Stomach (tissue), 9 donors: ENCODE results near the gene RHBDD3. TPM values are rescaled to one million over a fixed set of nuclear protein-coding genes. Genes with fewer than 3 reads are reported as not detected.

ENCODE experiments used
- DNase-seq, 2 donors: peaks; one replicate each; pipeline versions ENCODE4 v3.0.0 to v3.0.0-alpha.2; 2013 to 2019
- H3K27ac ChIP-seq, 5 donors: fragments of 200-600 bp in 4 of 5; sonication (generic) in 4 of 5; one replicate each; pipeline ENCODE4 v1.5.1; 2013 to 2019; ENCODE audit warnings: mild to moderate bottlenecking in 1 of 5, moderate library complexity in 1 of 5
- H3K27me3 ChIP-seq, 3 donors: fragments of 200-600 bp; sonication (generic); one replicate each; pipeline ENCODE4 v1.5.1; 2017 to 2019; ENCODE audit warnings: mixed run types in 1 of 3
- H3K36me3 ChIP-seq, 4 donors: fragments of 200-600 bp; sonication (generic); 1 replicate in 3 of 4; 2 replicates in 1 of 4; pipeline ENCODE4 v1.5.1; 2016 to 2019
- H3K4me1 ChIP-seq, 4 donors: fragments of 200-600 bp; sonication (generic); one replicate each; pipeline ENCODE4 v1.5.1; 2016 to 2019
- H3K4me3 ChIP-seq, 4 donors: fragments of 200-600 bp; sonication (generic) in 3 of 4; one replicate each; pipeline ENCODE4 v1.5.1; 2016 to 2019; ENCODE audit warnings: mild to moderate bottlenecking in 1 of 4
- H3K9me3 ChIP-seq, 4 donors: fragments of 200-600 bp; sonication (generic); one replicate each; pipeline ENCODE4 v1.5.1; 2016 to 2019
- CTCF ChIP-seq, 7 experiments: fragments of 450-650 bp in 4 of 7; fragments of 200-600 bp in 3 of 7; sonication (generic) in 3 of 7; IDR thresholded peaks; one replicate each; pipeline ENCODE4 v1.5.1; 2016 to 2019; ENCODE audit warnings: antibody characterized with exemption in 7 of 7, control low read depth in 2 of 7, mild to moderate bottlenecking in 1 of 7
- EP300 ChIP-seq: sonication (generic); formaldehyde crosslinking; IDR thresholded peaks from one replicate; pipeline ENCODE4 v1.6.1; 2017; ENCODE audit warnings: antibody characterized with exemption
- POLR2A ChIP-seq, 4 donors: fragments of 450-650 bp; IDR thresholded peaks; one replicate each; pipeline ENCODE4 v1.6.1; 2016; ENCODE audit warnings: antibody characterized with exemption in 4 of 4, control low read depth in 2 of 4, mild to moderate bottlenecking in 1 of 4, moderate library complexity in 1 of 4
- POLR2AphosphoS5 ChIP-seq, 3 donors: sonication (generic); formaldehyde crosslinking; IDR thresholded peaks; one replicate each; pipeline ENCODE4 v1.6.1; 2016; ENCODE audit warnings: antibody characterized with exemption in 3 of 3
- WGBS, 5 donors: extraction: QIAGEN DNeasy Blood & Tissue Kit in 3 of 5; methylation state at CpG; one replicate each; pipeline versions ENCODE4 v1.1.5 to v1.1.7; 2013 to 2018; 5-methylcytosine and 5-hydroxymethylcytosine counted together
- intact Hi-C: fragments of 100-400 bp; cut with DNase I; formaldehyde crosslinking; loops from one replicate; pipeline ENCODE4 v1.15.1; 2023; ENCODE audit warnings: low total_unique reads
- polyA plus RNA-seq, 3 donors: library from polyadenylated mRNA; stranded (reverse); fragments of 200-250 nt; gene quantifications; one replicate each; pipeline ENCODE4 v1.2.3, GENCODE V29; 2013
- total RNA-seq, 5 donors: library from RNA; depleted of rRNA; stranded (reverse); fragments of >200 nt; gene quantifications; one replicate each; pipeline versions ENCODE4 v1.1.0 to v1.2.3, GENCODE V29; 2014 to 2016
- donor health status: healthy with polysubstance abuse.
- donor health status: Bipolar disorder and iron deficiency.
- donor health status: healthy.

The RHBDD3 gene
- total and polyA plus RNA-seq, 8 donors = 9.8 to 76.5 (median 20.0) TPM

- peak in 1 of 2 donors; percentile 47 for DNase-seq
- intact Hi-C loops = no loop called here
- H3K4me1 ChIP-seq = peaks cover 49 to 60% (median 57%) of the 10 kb centered on the region in 4 donors
- H3K27ac ChIP-seq = no peak overlapping the region
- H3K9me3 ChIP-seq = no peaks in the 10 kb centered on the region
- H3K36me3 ChIP-seq = no peaks in the 10 kb centered on the region
- WGBS, 5 donors = 3 to 6% (median 4%) methylated on average over 32 to 69 of the region's 69 CpGs
- H3K4me3 ChIP-seq = peak overlapping the region; percentile 29 to 49 (median 42)
- peaks cover 15 to 45% (median 40%) of the 10 kb centered on the region in 3 donors for H3K27me3 ChIP-seq
- no peak for TF ChIP-seq EP300
- no peak for TF ChIP-seq POLR2A (IDR thresholded peaks at IDR 0.05)
- TF ChIP-seq CTCF (IDR thresholded peaks at IDR 0.05) = no peak
- TF ChIP-seq POLR2AphosphoS5 (IDR thresholded peaks at IDR 0.05) = no peak
Measured at GRCh38 chr22:29314537-29315285, 46.9 kb upstream of the RHBDD3 start.

GRCh38 chr22:29313576-29314466 lies 46.0 kb upstream of the RHBDD3 start:
- Histone ChIP-seq H3K27ac (no peak overlapping the region), H3K4me1 (peaks cover 58 to 69% (median 66%) of the 10 kb centered on the region in 4 donors), H3K4me3 (no peak overlapping the region), H3K36me3 (no peaks in the 10 kb centered on the region), H3K27me3 (peaks cover 15 to 45% (median 40%) of the 10 kb centered on the region in 3 donors), H3K9me3 (no peaks in the 10 kb centered on the region)
- WGBS, 5 donors = 18 to 25% (median 20%) methylated on average over 40 to 51 of the region's 51 CpGs
- no peak for TF ChIP-seq POLR2AphosphoS5 (IDR thresholded peaks at IDR 0.05)
- no peak for TF ChIP-seq POLR2A (IDR thresholded peaks at IDR 0.05)
- no peak for TF ChIP-seq EP300
- no peak for TF ChIP-seq CTCF (IDR thresholded peaks at IDR 0.05)
- peak in 1 of 2 donors; percentile 43 for DNase-seq
- intact Hi-C loops = no loop called here

GRCh38 chr22:29313126-29313575 lies 45.4 kb upstream of the RHBDD3 start:
- DNase-seq = peak in 1 of 2 donors; percentile 83
- intact Hi-C loops = no loop called here
- TF ChIP-seq EP300 (no peak), CTCF (IDR thresholded peaks at IDR 0.05) (peak in 5 of 7 experiments; percentile 30 to 64 (median 54)), POLR2AphosphoS5 (IDR thresholded peaks at IDR 0.05) (peak in 2 of 3 donors; percentile 6 to 44), POLR2A (IDR thresholded peaks at IDR 0.05) (no peak)
- 16 to 46% (median 19%) methylated on average over 4 to 44 of the region's 44 CpGs for WGBS, 5 donors
- H3K4me1 ChIP-seq = peaks cover 65 to 76% (median 72%) of the 10 kb centered on the region in 4 donors
- no peaks in the 10 kb centered on the region for H3K9me3 ChIP-seq
- H3K27ac ChIP-seq = no peak overlapping the region
- no peak overlapping the region for H3K4me3 ChIP-seq
- peaks cover 15 to 45% (median 40%) of the 10 kb centered on the region in 3 donors for H3K27me3 ChIP-seq
- H3K36me3 ChIP-seq = no peaks in the 10 kb centered on the region
